HK-2 (cell line): ENCODE results near the gene IBTK.
"Not testable (repeated sequence)": the region's sequence is repeated elsewhere in the genome, so short reads cannot be mapped to it uniquely, and the experiment has no call there.

ENCODE experiments used
- DNase-seq: peaks from one replicate; pipeline ENCODE4 v3.0.0-alpha.2; 2018; ENCODE audit not compliant: unreplicated experiment

IBTK gene, protein sequence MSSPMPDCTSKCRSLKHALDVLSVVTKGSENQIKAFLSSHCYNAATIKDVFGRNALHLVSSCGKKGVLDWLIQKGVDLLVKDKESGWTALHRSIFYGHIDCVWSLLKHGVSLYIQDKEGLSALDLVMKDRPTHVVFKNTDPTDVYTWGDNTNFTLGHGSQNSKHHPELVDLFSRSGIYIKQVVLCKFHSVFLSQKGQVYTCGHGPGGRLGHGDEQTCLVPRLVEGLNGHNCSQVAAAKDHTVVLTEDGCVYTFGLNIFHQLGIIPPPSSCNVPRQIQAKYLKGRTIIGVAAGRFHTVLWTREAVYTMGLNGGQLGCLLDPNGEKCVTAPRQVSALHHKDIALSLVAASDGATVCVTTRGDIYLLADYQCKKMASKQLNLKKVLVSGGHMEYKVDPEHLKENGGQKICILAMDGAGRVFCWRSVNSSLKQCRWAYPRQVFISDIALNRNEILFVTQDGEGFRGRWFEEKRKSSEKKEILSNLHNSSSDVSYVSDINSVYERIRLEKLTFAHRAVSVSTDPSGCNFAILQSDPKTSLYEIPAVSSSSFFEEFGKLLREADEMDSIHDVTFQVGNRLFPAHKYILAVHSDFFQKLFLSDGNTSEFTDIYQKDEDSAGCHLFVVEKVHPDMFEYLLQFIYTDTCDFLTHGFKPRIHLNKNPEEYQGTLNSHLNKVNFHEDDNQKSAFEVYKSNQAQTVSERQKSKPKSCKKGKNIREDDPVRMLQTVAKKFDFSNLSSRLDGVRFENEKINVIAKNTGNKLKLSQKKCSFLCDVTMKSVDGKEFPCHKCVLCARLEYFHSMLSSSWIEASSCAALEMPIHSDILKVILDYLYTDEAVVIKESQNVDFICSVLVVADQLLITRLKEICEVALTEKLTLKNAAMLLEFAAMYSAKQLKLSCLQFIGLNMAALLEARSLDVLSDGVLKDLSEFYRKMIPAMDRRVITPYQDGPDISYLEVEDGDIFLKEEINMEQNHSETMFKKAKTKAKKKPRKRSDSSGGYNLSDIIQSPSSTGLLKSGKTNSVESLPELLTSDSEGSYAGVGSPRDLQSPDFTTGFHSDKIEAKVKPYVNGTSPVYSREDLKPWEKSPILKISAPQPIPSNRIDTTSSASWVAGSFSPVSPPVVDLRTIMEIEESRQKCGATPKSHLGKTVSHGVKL (N-terminal part only)

DNA sequence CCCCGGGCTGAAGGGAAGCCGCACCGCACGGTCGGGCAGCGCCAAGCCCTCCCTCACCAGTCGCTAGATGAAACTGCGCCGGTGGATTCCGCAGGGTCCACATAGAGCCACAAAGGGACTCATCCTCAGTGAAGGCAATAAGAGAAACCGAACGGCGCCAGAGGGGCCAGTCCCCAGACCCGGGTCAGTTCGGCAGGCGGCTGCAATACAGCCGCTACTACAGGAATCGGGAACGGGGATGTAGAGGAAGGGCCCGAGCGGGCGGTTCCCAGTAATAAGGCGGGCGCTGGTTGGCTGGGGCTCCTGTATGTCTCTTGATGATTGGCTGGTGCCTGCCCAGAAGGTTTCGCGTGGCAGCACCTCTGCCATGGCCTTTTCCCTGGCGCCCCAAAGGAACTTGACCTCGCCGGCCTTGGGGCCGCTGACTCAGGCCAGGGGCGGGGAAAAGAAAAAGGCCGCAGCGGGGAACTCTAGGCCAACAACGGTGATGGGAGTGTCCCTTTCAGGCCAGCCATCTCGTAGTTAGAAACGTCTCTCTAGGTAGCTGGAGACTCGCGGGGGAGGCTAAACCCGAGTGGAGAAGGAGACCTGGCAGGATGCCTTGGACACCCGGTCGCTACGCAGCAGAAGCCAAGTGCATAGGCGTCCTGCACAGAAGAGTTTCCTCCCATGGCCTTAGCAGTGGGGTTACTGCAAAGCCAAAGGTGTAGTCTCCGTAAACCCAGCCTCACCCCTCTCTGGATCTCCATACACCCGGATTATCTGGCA, at the start of gene IBTK:
IBTK (minus strand) TSS at position 240 of the 768 bp plus-strand sequence. CDS start 7,258 bp downstream, outside the sequence.
- DNase-seq, result peak; percentile 97

DNA sequence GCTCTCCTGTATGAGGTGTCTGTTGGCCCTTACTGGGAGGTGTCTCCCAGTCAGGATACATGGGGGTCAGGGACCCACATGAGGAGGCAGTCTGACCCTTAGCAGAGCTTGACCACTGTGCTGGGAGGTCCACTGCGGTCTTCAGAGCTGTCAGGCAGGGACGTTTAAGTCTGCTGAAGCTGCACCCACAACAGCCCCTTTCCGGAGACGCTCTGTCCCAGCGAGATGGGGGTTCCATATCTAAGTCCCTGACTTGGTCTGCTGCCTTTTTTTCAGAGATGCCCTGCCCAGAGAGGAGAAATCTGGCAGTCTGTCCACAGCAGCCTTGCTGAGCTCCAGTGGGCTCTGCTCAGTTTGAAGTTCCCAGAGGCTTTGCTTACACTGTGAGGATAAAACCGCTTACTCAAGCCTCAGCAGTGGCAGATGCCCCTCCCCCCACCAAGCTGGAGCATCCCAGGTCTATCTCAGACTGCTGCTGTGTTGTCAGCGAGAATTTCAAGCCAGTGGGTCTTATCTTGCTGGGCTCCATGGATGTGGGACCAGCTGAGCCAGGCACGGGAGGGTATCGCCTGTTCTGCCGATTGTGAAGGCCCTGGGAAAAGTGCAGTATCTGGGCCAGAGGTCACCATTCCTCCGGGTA, 36.3 kb upstream of the IBTK start:
- no peak for DNase-seq

DNA sequence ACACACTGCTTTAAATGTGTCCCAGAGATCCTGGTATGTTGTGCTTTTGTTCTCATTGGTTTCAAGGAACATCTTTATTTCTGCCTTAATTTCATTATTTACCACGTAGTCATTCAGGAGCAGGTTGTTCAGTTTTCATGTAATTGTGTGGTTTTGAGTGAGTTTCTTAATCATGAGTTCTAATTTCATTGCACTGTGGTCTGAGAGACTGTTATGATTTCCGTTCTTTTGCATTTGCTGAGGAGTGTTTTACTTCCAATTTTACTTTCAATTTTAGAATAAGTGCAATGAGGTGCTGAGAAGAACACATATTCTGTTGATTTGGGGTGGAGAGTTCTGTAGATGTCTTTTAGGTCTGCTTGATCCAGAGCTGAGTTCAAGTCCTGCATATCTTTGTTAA, 34.0 kb upstream of the IBTK start:
- DNase-seq, result not testable (repeated sequence)

DNA sequence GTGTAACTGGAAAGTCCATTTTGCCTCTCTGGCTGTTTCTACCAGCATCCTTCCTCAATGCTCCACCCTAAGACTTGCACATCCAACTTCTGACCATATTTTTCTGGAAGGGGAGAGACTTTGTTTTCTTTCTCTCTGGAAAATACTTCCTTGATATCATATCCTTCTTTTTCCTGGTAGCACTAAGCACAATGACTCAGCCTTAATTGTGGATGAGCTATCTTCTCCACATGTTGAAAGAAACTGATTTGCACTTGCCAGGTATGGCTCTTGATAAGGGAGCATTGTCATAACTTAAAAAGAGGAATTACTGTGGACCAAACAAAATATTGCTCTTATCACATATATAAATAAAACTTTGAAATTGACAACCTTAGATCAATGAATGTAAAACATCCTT, 30.1 kb upstream of the IBTK start:
- no peak for DNase-seq

DNA sequence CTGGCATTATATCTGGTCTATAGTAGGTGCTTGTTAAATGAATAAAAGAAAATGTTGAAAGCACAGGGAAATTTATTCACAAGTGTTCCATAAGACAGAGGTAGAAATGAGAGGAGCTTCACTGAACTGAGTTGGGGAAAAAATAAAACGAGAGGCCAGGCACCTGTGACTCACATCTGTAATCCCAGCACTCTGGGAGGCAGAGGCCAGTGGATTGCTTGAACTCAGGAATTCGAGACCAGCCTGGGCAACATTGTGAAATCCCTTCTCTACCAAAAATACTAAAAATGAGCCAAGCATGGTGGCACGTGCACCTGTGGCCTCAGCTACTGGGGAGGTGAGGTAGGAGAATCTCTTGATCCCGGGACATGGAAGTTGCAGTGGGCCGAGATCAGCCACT, 28.1 kb upstream of the IBTK start:
- no peak for DNase-seq

DNA sequence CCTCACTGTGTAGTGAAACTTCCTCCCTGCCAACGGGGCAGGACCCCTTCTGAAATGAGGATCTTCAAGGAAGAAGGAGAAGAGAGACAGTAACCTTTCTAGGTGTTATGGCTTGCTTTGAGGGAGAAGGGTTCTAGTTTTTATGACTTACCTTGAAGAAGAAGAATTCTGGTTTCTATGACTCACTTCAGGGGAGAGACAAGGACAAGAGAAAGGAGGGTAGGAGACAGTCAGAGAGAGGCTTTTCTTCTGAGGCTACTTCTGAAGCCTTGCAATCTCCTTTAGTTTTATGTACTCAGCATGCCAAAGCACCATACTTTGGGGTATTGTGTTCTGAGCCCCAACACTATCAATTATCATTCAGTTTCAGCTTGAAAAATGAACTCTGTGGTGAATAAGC, 25.8 kb upstream of the IBTK start:
- no peak for DNase-seq

DNA sequence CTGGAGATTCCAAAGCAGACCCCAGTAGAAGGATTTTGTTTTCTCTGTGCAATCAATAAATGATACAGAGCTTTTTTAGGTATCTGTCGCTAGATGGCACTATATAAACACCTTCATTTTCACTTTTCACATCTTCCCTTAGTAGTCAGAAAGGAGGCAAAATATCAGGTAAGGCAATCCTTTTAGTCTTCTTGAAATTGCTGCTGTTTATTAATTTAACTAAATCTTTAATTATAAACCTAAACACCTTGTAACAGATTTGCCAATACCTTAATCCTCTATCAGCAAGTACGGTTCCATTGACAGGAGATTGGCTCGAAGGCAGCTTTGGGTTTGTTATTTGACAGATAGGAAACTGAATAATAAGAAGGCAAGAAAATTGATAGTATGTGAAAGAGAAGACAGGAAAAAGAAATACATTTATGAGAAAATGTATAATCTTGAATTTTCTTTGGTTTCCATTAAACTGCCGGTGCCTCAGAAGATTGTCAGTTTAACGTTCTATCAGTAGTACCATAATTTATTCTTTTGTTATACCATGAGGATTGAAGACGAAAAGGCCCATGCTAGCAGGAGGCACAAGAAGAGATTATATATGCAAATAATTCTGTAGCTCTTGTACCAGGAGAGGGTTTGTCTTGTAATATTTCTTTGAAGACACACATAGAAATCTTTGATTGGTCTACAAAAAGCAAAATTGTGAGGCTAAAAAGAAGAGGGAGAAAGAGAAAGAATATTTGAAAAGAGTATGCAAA, 23.5 kb upstream of the IBTK start:
- DNase-seq, result no peak

DNA sequence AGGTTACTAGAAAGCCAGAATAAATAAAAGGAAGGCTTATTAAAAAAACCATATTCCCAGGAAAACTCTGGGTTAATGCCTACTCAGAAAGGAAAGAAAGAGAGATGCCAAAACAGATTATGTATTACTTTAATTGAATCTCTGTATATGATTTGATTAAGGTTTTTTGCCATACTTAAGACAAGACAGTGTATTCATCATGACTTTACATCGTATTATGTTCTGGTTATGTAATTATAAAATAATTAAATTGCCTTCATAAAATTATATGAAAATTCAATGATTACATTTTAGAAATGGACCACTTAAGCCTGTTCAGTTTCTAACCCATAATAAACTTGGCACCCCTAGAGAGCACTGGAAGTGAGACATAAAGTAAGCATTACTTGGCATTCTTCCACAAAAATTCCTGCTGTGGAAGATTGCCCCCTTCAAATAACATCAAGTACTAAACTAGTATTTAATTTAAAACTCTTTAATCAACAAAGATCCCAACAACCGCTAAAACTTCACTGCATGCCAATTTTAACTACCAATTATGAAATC, 20.8 kb upstream of the IBTK start:
- no peak for DNase-seq

DNA sequence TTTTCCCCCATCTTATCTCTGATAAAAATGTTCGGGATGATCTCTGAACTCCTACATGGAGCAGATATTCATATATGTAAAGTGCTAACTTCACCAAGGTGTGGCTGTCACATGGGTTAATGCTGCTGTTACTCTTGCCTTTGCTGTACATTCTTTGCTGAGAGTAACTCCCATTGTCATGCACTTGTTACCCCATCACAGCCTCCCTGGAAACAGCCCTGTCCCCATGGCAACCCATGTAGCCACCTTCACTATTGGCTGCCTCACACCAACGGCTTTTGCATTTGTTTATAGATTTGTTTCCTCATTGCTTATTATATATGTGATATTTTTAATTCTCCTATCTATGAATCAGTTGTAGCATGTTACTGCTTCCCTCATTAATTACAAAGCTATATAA, 17.3 kb upstream of the IBTK start:
- DNase-seq, result no peak

DNA sequence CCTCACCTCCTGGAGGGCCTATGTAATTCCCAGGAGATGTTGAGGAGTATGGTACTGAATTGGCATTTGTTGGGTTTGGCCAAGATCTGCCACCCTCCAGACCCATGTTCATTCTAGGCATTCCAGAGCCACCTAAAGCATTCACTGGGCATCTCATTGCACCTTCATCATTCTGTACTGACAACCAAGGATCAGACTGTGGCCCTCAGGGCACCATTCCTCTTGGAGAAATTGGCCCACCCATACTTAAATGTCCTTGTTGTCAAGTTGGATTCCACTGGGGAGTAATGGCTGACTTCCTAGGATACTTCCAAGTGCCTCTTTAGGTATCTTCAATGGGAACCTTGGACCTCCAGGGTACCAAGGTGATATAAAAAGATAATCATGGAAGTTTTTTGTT, 16.8 kb upstream of the IBTK start:
- DNase-seq, result no peak

DNA sequence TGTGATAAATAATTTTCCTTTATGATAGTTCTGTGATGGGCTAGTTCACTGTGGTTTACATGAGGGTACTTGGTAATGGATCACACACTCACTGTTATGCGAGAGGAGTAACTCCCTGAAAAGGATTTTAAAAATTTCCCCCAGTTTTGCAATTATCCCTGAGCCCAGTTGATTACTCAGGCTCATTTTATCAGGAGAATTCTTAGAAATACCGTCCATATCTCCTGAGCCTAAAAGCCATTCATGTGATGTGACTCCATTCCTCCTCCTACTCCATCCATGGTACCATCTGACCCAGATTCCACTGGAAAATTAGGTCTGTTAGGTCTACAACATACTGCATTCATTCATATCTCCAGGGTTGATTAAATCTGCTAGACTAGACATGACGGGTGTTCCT, 16.4 kb upstream of the IBTK start:
- DNase-seq, result no peak

DNA sequence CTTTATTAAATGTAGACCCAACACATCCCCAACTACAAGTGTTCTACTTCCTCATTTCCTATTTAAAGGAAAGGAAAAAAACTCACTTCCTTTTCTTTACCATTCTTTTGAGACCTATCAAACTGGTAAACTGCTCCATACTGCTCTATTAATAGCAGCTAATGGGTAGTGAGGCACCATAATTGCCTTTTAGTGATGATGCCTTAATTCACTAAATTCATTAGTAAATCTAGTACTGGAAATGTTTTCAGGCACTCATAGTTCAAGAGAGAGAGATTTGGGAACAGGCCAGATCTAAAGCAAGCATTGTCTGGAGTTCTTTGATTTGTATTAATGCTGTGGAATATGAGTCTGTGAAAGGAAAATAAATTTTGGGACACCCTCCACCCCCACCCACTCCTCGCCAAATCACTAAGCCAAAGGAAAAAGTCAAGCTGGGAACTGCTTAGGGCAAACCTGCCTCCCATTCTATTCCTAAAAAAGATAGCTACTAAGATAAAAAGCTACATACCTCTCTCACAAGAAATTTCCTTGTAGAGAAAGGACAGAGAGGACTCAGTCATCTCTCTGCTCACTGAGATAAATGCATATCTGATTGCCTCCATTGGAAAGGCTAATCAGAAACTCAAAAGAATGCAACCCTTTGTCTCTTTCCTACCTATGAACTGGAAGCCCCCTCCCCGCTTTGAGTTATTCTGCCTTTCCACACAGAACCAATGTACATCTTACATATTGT, 13.6 kb upstream of the IBTK start:
- no peak for DNase-seq

DNA sequence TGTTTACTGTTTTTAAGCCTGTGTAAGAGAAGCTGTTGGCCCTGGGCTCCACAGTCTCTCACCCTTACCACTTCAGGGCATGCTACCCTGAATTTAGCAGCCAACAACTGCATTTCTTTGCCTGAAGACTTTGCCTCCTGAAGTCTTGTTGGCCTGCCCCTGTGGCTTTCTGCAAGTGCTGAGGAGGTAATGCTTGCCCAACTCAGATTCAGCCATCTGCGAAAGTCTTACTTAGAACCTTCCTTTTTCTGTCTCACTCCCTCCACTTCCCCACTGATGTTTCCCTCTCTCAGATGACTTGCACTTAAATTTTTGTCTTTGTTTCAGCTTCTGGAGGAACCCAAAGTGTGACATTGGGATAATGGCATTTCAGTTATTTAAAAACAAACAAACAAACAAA, 11.8 kb upstream of the IBTK start:
- no peak for DNase-seq

DNA sequence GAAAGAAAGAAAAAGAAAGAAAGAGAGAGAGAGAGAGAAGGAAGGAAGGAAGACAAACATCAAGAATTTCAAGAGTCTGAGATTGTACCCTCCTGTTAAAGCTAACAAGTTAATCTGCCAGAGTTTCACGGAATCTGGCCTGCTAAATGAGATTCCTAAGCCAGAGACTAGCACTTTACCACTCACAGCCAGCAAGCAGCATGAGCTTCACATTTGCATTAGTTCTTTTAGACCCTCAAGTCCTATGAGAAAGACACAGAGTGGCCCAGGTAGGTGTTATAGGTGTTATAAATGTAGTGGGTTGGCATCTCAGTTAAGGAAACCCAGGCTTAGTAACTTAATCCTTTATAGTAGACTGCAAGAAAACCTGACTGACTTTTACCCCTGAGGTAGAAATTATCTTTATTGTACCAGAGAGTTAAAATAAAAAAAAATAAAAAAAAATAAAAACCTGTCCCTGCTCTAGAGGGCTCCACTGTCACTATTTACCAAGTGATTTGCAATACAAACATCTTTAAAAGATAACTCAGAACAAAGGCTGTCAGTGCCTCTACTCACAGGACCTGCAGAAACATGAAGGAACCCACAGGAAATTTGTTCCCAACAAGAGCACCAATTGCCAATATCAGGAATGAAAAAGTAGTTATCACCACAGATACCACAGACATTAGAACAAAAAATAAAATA, 9.7 kb upstream of the IBTK start:
- DNase-seq, result no peak

DNA sequence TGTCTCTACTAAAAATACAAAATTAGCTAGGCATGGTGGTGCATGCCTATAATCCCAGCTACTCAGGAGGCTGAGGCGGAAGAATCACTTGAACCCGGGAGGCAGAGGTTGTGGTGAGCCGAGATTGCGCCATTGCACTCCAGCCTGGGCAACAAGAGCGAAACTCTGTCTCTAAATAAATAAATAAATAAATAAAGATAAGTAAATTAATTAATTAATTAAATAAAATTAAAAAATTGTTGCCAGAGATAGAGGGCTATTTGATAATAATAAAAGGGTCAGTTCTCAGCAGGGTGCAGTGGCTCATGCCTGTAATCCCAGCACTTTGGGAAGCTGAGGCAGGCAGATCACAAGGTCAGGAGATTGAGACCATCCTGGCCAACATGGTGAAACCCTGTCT, 7.2 kb upstream of the IBTK start:
- DNase-seq, result not testable (repeated sequence)

DNA sequence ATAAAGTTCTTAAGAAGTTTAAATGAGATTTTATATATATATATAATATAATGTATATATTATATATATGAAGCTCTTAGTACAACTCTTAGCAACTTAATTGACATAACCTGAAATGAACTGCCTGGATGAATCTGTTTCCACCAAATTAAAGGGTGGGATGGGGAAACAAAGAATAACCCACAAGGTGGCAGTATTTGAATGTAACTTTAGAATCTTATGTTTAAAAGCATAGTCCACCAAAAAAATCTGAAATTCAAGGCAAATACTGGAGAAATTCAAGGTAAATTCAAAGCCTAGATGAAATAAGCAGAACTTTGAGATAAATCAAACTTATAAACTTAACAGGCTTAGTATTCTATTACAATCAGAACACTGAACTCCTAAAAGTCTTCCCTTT, 4.4 kb upstream of the IBTK start:
- no peak for DNase-seq

DNA sequence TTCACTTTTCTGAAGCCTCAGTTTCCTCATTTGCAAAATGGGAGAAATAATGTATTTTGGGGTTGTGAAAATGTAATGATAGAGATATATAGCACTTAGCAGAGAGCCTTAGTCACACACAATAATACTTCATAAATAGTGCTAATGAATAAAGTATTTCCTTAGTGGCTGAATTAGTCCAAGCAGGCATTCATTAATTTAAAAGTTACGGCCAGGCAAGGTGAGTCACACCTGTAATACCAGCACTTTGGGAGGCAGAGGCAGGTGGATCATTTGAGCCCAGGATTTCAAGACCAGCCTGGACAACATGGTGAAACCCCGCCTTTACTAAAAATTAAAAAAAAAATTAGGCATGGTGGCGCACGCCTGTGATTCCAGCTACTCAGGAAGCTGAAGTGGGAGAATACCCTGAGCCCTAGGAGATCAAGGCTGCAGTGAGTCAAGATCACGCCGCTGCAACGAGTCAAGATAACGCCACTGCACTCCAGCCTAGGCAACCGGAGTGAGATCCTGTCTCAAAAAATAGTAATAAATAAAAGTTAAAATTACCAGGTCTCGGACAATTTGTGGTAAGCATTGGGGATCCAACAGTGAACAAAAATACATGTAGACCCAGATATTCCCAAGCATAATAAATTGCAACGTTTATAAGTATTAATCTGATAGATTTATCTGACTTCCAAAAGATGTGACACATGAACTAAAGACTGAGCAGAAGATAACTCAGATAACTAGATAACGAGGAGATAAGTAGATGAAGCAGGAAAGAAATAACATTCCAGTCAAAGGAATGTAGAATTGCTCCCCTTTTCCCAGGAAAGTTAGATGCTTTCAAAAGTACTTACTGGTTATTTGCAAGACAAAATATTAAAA, 2.1 kb upstream of the IBTK start:
- no peak for DNase-seq

DNA sequence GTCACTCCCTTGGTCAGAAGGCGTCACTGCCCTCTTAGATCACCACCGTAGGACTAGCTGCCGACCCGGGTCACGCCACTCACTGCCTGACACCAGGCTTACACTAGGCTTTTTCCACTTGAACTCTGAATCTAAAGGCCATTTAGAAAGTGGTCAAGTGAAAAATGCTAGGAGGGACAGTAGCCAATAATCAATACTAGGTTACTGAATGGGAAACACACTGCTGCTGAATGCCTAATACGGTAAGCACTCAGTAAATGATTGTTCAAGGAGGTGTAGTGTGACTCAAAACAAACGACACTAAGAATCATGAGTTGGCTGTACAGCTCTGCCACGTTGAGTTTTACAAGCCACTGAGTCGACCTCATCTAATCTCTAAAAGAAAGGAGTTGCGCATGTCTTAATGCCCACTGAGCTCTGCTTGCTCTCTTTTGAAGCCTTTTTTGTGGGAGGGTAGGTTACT, 760 bp upstream of the IBTK start:
- DNase-seq, result peak; percentile 69
